Kidney (tissue), 14 donors: Measurements from ENCODE around the gene SQSTM1. TPM values are rescaled to one million over a fixed set of nuclear protein-coding genes. Genes with fewer than 3 reads are reported as not detected.

Experiments used
- DNase-seq, 5 donors: peaks; one replicate each; pipeline ENCODE4 v3.0.0-alpha.2; 2013 to 2020
- FAIRE-seq: peaks from 2 replicates; lab custom pipeline; 2012; peaks lifted over from hg19 to GRCh38; lab: Jason Lieb, UNC
- H3K27ac ChIP-seq, 2 donors: one replicate each; pipeline ENCODE4 v1.7.0; 2013; ENCODE audit warnings: low read depth in 2 of 2, low read length in 2 of 2, inconsistent platforms in 1 of 2
- H3K27me3 ChIP-seq: one replicate; pipeline ENCODE4 v1.7.1; 2013; ENCODE audit warnings: low read length, inconsistent platforms; ENCODE audit not compliant: control insufficient read depth, insufficient read depth
- H3K36me3 ChIP-seq, 3 donors: one replicate each; pipeline versions ENCODE4 v1.7.0 to v1.7.1; 2013; ENCODE audit warnings: low read length in 3 of 3, control low read depth in 1 of 3, inconsistent platforms in 1 of 3; ENCODE audit not compliant: insufficient read depth in 3 of 3, control insufficient read depth in 2 of 3
- H3K4me1 ChIP-seq, 3 donors: one replicate each; pipeline versions ENCODE4 v1.7.0 to v1.7.1; 2013; ENCODE audit warnings: low read length in 3 of 3, inconsistent platforms in 1 of 3, low read depth in 1 of 3; ENCODE audit not compliant: control insufficient read depth in 2 of 3, insufficient read depth in 2 of 3
- H3K4me3 ChIP-seq, 3 donors: one replicate each; pipeline versions ENCODE4 v1.7.0 to v1.8.1; 2013; ENCODE audit warnings: low read length in 3 of 3, control low read depth in 1 of 3, inconsistent platforms in 1 of 3
- H3K9ac ChIP-seq, 3 donors: one replicate each; pipeline versions ENCODE4 v1.7.0 to v1.7.1; 2013; ENCODE audit warnings: low read length in 3 of 3, control low read depth in 1 of 3, inconsistent platforms in 1 of 3
- H3K9me3 ChIP-seq, 3 donors: one replicate each; pipeline versions ENCODE4 v1.7.0 to v1.7.1; 2013; ENCODE audit warnings: low read length in 3 of 3, control low read depth in 1 of 3, inconsistent platforms in 1 of 3; ENCODE audit not compliant: control insufficient read depth in 2 of 3, insufficient read depth in 1 of 3
- CTCF ChIP-seq: IDR thresholded peaks from 3 replicates; pipeline ENCODE4 v1.5.1; 2012; ENCODE audit warnings: mild to moderate bottlenecking, moderate library complexity, borderline replicate concordance; ENCODE audit not compliant: insufficient read depth; ENCODE audit errors: extremely low read depth
- intact Hi-C: fragments of 100-400 bp; cut with DNase I; formaldehyde crosslinking; loops from one replicate; pipeline ENCODE4 v1.11.1; 2022
- polyA plus RNA-seq: library from polyadenylated mRNA; stranded (reverse); fragments of 350-450 nt; fragmentation: Illumina TruSeq; extraction: RNeasy Lipid Tissue Mini Kit (QIAGEN cat#74804); gene quantifications from one replicate; pipeline ENCODE4 v1.2.3, GENCODE V29; 2014; ENCODE audit warnings: low read depth, low replicate concordance; ENCODE audit not compliant: insufficient read depth
- total RNA-seq: library from RNA; stranded (reverse); fragmentation: NEBNext Ultra II Directional; extraction: Animal tissue kit (Norgen Biotek cat#: 25700); gene quantifications from one replicate; pipeline ENCODE4 v1.2.1, GENCODE V29; 2021
- donor health status: control.
- donor health status: control.
- donor health status: control.
- donor health status: control.
- donor health status: control.
- donor health status: DM: yes; HTN: yes; CAD: no.
- donor health status: Normal renal cell carcinoma (clear cell type).

SQSTM1 gene
- total and polyA plus RNA-seq, 2 donors from 2014 or later, result 249 to 309 TPM

DNA sequence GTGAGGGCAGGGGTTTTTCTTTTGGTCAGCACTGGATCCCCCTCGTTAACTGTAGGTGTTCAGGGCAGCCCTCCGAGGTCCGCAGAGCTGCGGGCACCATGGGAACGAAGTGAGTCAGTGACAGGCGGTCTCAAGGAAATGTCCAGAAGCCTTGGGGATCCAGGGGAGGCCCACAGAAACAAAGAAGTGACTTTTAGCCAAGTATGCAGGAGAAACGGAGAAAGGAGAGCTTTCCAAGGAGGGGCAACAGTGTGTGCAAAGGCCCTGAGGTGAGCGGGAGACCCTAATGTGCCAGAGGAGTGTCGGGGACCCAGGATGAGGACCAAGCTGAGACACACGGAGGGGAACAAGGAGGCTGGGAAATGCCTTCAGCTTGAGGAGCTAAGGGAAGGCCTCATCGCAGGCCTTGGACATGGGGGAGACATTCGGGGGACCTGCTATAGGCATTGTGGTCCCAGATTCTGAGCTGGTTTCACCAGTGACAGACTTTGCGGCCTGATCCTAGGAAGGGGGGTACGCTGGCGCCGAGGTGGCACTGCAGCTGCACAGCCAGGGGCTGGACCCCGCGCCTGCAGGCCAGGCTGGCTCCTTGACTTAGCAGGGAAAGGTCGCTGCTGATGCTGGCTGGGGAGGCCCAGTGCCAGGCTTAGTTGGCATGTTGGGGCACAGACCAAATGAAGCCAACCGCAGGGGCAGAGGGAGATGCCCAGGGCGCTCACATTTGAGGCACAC lies 23.7 kb upstream of the SQSTM1 start:
- Histone ChIP-seq H3K9me3 (no peaks in the 10 kb centered on the region), H3K27ac (peak overlapping the region; percentile 66 to 78), H3K27me3 (no peaks in the 10 kb centered on the region), H3K4me3 (peak overlapping the region in 1 of 3 donors; percentile 54), H3K4me1 (peaks cover 0 to 37% (median 6%) of the 10 kb centered on the region in 3 donors), H3K36me3 (peaks cover 0 to 32% (median 10%) of the 10 kb centered on the region in 3 donors), H3K9ac (peak overlapping the region in 1 of 3 donors; percentile 73)
- DNase-seq, result peak in 1 of 5 donors; percentile 61
- TF ChIP-seq CTCF, result no peak
- intact Hi-C loops, result no loop called here
- FAIRE-seq, result no peak

DNA sequence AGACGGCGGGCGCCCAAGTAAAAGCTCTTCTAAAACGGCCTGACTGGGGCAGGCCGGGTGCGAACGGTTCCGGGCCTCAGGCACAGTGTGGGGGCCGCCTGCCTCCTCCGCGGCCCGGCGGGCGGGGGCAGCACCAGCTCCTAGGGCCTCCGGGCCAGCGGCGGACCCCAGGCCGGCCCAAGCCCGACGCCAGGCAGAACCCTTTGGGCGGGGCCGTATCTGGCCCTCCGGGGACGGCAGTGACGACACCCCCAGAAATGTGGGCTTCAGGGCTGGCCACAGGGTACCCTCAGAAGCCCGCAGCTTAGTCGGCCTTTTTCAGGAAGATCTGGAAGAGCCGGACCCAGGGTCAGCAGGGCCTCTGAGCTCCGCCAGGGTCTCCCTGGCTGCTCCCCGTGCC lies 23.0 kb upstream of the SQSTM1 start:
- Histone ChIP-seq H3K27me3 (no peaks in the 10 kb centered on the region), H3K4me3 (no peak overlapping the region), H3K4me1 (peaks cover 0 to 35% (median 8%) of the 10 kb centered on the region in 3 donors), H3K9me3 (no peaks in the 10 kb centered on the region), H3K36me3 (peaks cover 0 to 32% (median 10%) of the 10 kb centered on the region in 3 donors), H3K27ac (no peak overlapping the region), H3K9ac (no peak overlapping the region)
- no peak for TF ChIP-seq CTCF
- intact Hi-C loops, result no loop called here
- DNase-seq (peak in 2 of 5 donors; percentile 51 to 71), FAIRE-seq (no peak)

DNA sequence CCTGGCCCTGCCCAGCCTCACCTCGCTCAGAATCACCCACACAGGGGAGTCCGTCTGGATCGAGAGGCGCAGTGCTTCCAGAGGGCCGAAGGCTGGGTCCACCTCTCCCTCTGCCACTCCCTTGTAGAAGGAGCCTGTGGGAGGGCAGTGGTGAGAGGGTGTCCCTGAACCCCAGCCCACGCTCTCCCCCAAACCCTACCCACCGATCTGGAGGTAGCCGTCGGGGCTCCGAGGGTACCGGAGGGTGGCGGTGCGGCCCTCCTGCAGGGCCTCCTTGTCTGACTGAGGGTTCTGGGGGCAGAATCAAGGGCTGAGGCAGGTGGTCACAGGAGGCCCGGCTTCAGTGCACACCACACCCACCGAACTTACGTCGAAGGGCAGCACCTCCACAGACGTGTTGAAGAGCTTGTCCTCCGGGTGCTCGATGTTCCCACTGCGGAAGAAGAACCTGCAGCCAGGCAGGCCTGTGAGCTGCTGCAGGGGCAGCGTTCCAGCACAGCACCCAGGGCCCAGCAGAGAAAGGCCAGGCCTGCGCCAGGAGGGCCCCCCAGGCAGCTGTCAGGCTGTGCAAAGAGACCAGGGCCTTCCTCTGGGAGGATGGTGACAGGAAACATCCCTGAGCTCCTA lies 22.4 kb upstream of the SQSTM1 start:
- intact Hi-C loops, result no loop called here
- Histone ChIP-seq H3K27me3 (no peaks in the 10 kb centered on the region), H3K4me1 (peaks cover 0 to 36% (median 13%) of the 10 kb centered on the region in 3 donors), H3K9ac (no peak overlapping the region), H3K27ac (no peak overlapping the region), H3K36me3 (peaks cover 0 to 32% (median 10%) of the 10 kb centered on the region in 3 donors), H3K9me3 (no peaks in the 10 kb centered on the region), H3K4me3 (no peak overlapping the region)
- DNase-seq, result peak in 1 of 5 donors; percentile 64
- no peak for FAIRE-seq
- no peak for TF ChIP-seq CTCF
